Measurements from ENCODE around the gene OOSP1. TPM values are rescaled to one million over a fixed set of nuclear protein-coding genes. Genes with fewer than 3 reads are reported as not detected.

Gene OOSP1, protein sequence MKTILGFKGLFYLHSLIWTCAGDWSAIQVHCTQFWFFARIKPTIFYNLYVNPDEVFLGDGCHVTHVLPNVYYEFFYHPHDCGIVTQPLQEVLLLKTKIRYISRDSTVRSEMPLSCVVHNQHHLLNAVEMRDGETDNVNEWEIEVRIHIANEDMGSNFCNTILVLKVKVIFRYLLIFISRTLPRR
- total RNA-seq, result not detected in 2 replicates
- long read RNA-seq, result 0 reads

DNA sequence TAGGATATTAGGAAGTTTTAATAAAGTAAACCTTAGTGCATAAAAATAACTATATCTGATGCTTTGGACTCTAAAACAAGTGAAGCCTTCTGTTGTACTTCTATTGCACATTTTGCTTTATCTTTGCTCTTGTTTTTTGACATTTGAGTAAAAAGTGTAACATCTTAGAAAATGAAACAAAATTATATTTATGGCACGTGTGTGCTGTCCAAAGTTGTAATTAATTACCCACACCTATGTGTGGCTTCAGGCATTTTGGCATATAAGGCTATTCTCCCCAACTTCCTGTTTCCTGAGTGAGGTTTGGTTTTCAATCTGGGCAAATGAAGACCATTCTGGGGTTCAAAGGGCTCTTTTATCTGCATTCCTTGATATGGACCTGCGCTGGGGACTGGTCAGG is at the start of gene OOSP1:
Gene OOSP1 (plus strand): TSS at position 301 of the 400 bp plus-strand sequence. CDS start 23 bp downstream, at position 324.
- Mint-ChIP-seq H3K27ac (ENCODE audit: unreplicated experiment) (no peak within 1 kb of the TSS), H3K27me3 (ENCODE audit: low read depth) (peaks cover 24% of the 10 kb centered on the region), H3K4me1 (no peaks in the 10 kb centered on the region), H3K4me3 (no peak within 1 kb of the TSS), H3K36me3 (ENCODE audit: low read depth) (no peaks in the 10 kb centered on the region), H3K9me3 (no peaks in the 10 kb centered on the region)
- TF ChIP-seq, protein P1, sequence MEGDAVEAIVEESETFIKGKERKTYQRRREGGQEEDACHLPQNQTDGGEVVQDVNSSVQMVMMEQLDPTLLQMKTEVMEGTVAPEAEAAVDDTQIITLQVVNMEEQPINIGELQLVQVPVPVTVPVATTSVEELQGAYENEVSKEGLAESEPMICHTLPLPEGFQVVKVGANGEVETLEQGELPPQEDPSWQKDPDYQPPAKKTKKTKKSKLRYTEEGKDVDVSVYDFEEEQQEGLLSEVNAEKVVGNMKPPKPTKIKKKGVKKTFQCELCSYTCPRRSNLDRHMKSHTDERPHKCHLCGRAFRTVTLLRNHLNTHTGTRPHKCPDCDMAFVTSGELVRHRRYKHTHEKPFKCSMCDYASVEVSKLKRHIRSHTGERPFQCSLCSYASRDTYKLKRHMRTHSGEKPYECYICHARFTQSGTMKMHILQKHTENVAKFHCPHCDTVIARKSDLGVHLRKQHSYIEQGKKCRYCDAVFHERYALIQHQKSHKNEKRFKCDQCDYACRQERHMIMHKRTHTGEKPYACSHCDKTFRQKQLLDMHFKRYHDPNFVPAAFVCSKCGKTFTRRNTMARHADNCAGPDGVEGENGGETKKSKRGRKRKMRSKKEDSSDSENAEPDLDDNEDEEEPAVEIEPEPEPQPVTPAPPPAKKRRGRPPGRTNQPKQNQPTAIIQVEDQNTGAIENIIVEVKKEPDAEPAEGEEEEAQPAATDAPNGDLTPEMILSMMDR (conservative IDR thresholded peaks at IDR 0.05), result no peak
- DNase-seq (ENCODE audit: low read depth, low spot score), result no peak

DNA sequence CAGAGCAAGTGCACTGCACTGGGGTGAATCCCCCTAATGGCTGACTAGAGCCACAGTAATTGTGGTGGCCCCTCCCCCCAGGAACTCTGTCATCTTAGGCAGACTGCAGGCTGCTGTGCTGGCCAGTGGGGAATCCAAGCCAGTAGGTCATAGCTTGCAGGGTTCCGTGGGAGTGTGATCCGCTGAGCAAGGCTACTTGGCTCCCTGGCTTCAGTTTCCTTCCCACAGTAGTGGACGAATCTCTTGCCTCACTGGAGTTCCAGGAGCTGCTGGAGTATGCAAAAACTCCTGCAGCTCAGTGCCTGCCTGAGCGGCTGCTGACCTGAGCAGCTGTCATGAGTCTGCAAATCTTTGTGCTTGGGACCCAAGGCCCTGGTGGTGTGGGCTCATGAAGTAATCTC is 46.5 kb upstream of the OOSP1 start:
- no peaks in the 10 kb centered on the region for H3K4me1 Mint-ChIP-seq
- no peak overlapping the region for H3K27ac Mint-ChIP-seq (ENCODE audit: unreplicated experiment)
- DNase-seq (ENCODE audit: low read depth, low spot score), result no peak
- H3K36me3 Mint-ChIP-seq (ENCODE audit: low read depth), result peaks cover 10% of the 10 kb centered on the region
- no peaks in the 10 kb centered on the region for H3K27me3 Mint-ChIP-seq (ENCODE audit: low read depth)
- TF ChIP-seq, protein P1 (conservative IDR thresholded peaks at IDR 0.05), result no peak
- no peak overlapping the region for H3K4me3 Mint-ChIP-seq
- H3K9me3 Mint-ChIP-seq, result peaks cover 21% of the 10 kb centered on the region

DNA sequence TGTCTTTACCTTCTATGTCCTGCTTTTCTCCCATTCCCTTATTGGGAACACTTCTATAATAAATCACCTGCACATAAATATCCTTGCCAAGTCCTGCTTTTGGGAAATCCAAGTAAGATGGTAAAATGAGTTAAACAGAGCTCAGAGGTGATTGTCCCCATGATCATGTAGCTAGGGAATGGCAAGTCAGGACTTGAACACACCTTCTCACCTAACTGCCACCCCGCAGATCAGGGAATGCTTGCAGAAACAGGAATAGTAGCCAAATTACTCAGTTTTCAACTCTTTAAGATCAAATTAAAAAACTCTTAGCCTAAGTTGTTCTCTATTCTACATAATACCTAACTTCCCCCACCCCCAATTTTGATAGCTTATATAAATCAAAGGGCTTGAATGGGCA is 43.6 kb upstream of the OOSP1 start:
- Mint-ChIP-seq H3K27ac (ENCODE audit: unreplicated experiment) (no peak overlapping the region), H3K9me3 (peaks cover 6% of the 10 kb centered on the region), H3K4me3 (no peak overlapping the region), H3K36me3 (ENCODE audit: low read depth) (peaks cover 4% of the 10 kb centered on the region), H3K4me1 (no peaks in the 10 kb centered on the region), H3K27me3 (ENCODE audit: low read depth) (no peaks in the 10 kb centered on the region)
- DNase-seq (ENCODE audit: low read depth, low spot score), result no peak
- TF ChIP-seq, protein P1 (conservative IDR thresholded peaks at IDR 0.05), result no peak

DNA sequence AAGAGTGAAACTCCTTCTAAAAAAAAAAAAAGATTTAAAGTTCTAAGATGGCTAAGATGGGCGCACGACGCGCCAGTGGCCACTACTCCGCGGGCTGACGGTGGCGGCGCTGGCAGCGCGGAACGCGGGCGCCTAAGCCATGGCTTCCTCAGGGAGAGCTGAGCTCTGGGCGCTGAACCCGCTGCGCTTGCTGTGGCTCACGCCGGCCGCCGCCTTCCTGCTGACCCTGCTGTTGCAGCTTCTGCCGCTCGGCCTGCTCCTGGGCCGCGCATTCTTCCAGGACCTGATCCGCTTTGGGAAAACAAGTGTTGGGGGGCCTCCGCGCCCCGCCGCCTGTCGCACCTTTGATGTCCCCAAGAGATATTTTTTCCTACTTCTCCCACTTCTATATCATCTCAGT is 40.2 kb upstream of the OOSP1 start:
- TF ChIP-seq, protein P1 (conservative IDR thresholded peaks at IDR 0.05), result no peak
- no peak overlapping the region for H3K4me3 Mint-ChIP-seq

DNA sequence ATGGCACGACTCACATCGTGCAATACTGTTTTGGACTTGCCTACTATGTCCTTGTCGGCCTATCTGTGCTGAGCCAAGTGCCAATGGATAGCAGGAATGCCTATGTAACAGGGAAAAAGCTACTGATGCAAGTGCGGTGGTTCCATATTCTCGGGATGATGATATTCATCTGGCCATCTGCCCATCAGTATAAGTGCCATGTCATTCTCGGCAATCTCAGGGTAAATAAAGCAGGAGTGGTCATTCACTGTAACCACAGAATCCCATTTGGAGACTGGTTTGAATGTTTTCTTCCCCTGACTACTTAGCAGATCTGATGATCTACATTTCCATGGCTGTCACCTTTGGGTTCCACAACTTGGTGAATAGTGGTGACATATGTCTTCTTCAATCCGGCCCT is 39.6 kb upstream of the OOSP1 start:
- H3K4me1 Mint-ChIP-seq, result peaks cover 4% of the 10 kb centered on the region
- H3K27ac Mint-ChIP-seq (ENCODE audit: unreplicated experiment), result peak overlapping the region; percentile 54
- no peaks in the 10 kb centered on the region for H3K27me3 Mint-ChIP-seq (ENCODE audit: low read depth)
- peaks cover 2% of the 10 kb centered on the region for H3K36me3 Mint-ChIP-seq (ENCODE audit: low read depth)
- TF ChIP-seq, protein P1 (conservative IDR thresholded peaks at IDR 0.05), result no peak
- no peak overlapping the region for H3K4me3 Mint-ChIP-seq
- DNase-seq (ENCODE audit: low read depth, low spot score), result no peak
- no peaks in the 10 kb centered on the region for H3K9me3 Mint-ChIP-seq

More for the DNA sequence above, 40.2 kb upstream of the OOSP1 start:
- Mint-ChIP-seq H3K27me3 (ENCODE audit: low read depth) (no peaks in the 10 kb centered on the region), H3K4me1 (peaks cover 4% of the 10 kb centered on the region), H3K9me3 (no peaks in the 10 kb centered on the region), H3K27ac (ENCODE audit: unreplicated experiment) (no peak overlapping the region), H3K36me3 (ENCODE audit: low read depth) (peaks cover 2% of the 10 kb centered on the region)
- no peak for DNase-seq (ENCODE audit: low read depth, low spot score)
